GM23338 (cell line): Measurements from ENCODE around the gene NIT2. TPM values are rescaled to one million over a fixed set of nuclear protein-coding genes. Genes with fewer than 3 reads are reported as not detected.

Experiments
- ATAC-seq: fragments of 200-7000 bp; cut with Tn5 transposase; 3 replicates; pipeline ENCODE4 v1.9.1; 2020
- DNase-seq: peaks from one replicate; pipeline ENCODE4 v3.0.0-alpha.2; 2015; ENCODE audit warnings: low spot score
- H2AFZ ChIP-seq: fragments of 200-600 bp; sonication (generic); 2 replicates; pipeline ENCODE4 v1.8.0; 2016; ENCODE audit warnings: antibody characterized with exemption, mild to moderate bottlenecking, moderate library complexity
- H3F3A ChIP-seq: fragments of 200-600 bp; sonication (generic); replicated peaks from 2 replicates; pipeline ENCODE4 v1.8.0; 2017; ENCODE audit warnings: antibody characterized with exemption, mixed run types, low read depth
- H3K27ac ChIP-seq: fragments of 200-600 bp; sonication (generic); 2 replicates; pipeline ENCODE4 v1.6.1; 2016; ENCODE audit warnings: low read depth
- H3K27me3 ChIP-seq: fragments of 200-600 bp; sonication (generic); 2 replicates; pipeline ENCODE4 v1.8.0; 2016; ENCODE audit warnings: mild to moderate bottlenecking, mixed run types, moderate library complexity; ENCODE audit not compliant: insufficient read depth
- H3K36me3 ChIP-seq: fragments of 200-600 bp; sonication (generic); 2 replicates; pipeline ENCODE4 v1.8.0; 2016; ENCODE audit warnings: mild to moderate bottlenecking; ENCODE audit not compliant: insufficient read depth
- H3K4me1 ChIP-seq: fragments of 200-600 bp; sonication (generic); 2 replicates; pipeline ENCODE4 v1.8.0; 2016; ENCODE audit warnings: mild to moderate bottlenecking, moderate library complexity; ENCODE audit not compliant: insufficient read depth
- H3K4me2 ChIP-seq: fragments of 200-600 bp; sonication (generic); 2 replicates; pipeline ENCODE4 v1.7.1; 2017; ENCODE audit warnings: mixed run types
- H3K4me3 ChIP-seq: fragments of 200-600 bp; sonication (generic); 2 replicates; pipeline ENCODE4 v1.6.1; 2016; ENCODE audit warnings: mixed run types
- H3K79me2 ChIP-seq: fragments of 200-600 bp; sonication (generic); replicated peaks from 2 replicates; pipeline ENCODE4 v1.8.0; 2017; ENCODE audit warnings: mild to moderate bottlenecking; ENCODE audit not compliant: insufficient read depth
- H3K9me2 ChIP-seq: fragments of 200-600 bp; sonication (generic); 2 replicates; pipeline ENCODE4 v1.8.0; 2017; ENCODE audit not compliant: insufficient read depth
- H4K20me1 ChIP-seq: fragments of 200-600 bp; sonication (generic); replicated peaks from 2 replicates; pipeline ENCODE4 v1.8.0; 2017; ENCODE audit warnings: mild to moderate bottlenecking; ENCODE audit not compliant: insufficient read depth
- H3K27ac Mint-ChIP-seq: 2 replicates; pipeline ENCODE4 v1.8.0; 2020; ENCODE audit warnings: inconsistent platforms, mild to moderate bottlenecking, moderate library complexity, mixed read lengths
- H3K27me3 Mint-ChIP-seq: 3 replicates; pipeline ENCODE4 v1.8.0; 2022; ENCODE audit warnings: low read depth, mild to moderate bottlenecking, moderate library complexity, mixed read lengths, inconsistent platforms; ENCODE audit not compliant: insufficient read depth, poor library complexity
- H3K36me3 Mint-ChIP-seq: 3 replicates; pipeline ENCODE4 v1.8.0; 2021; ENCODE audit warnings: low read depth, mild to moderate bottlenecking, inconsistent platforms, moderate library complexity, mixed read lengths
- H3K4me1 Mint-ChIP-seq: 3 replicates; pipeline ENCODE4 v1.8.0; 2020; ENCODE audit warnings: mild to moderate bottlenecking, inconsistent platforms, mixed read lengths
- H3K4me3 Mint-ChIP-seq: 3 replicates; pipeline ENCODE4 v1.8.0; 2021; ENCODE audit warnings: moderate library complexity, mild to moderate bottlenecking, inconsistent platforms, mixed read lengths
- H3K9me3 Mint-ChIP-seq: 3 replicates; pipeline ENCODE4 v1.8.0; 2020; ENCODE audit warnings: moderate library complexity, mild to moderate bottlenecking, inconsistent platforms, mixed read lengths
- CREB1 ChIP-seq: fragments of 250-450 bp; sonication (Bioruptor Pico); IDR thresholded peaks from 2 replicates; pipeline ENCODE4 v1.5.0; 2020; ENCODE audit warnings: low read depth, mild to moderate bottlenecking, moderate library complexity
- EZH2 ChIP-seq: fragments of 200-600 bp; sonication (generic); IDR thresholded peaks from one replicate; pipeline ENCODE4 v1.8.0; 2017; ENCODE audit warnings: antibody characterized with exemption, mild to moderate bottlenecking, low read depth; ENCODE audit not compliant: unreplicated experiment
- STAT1 ChIP-seq: IDR thresholded peaks from one replicate; pipeline ENCODE4 v1.6.1; 2016; ENCODE audit warnings: antibody characterized with exemption; ENCODE audit not compliant: unreplicated experiment
- ZNF462 ChIP-seq: fragments of 250-450 bp; sonication (Bioruptor Pico); IDR thresholded peaks from 2 replicates; pipeline ENCODE4 v1.5.0; 2020; ENCODE audit warnings: mild to moderate bottlenecking, moderate library complexity
- polyA plus RNA-seq: library from polyadenylated mRNA; unstranded; fragments of >200 nt; fragmentation: Nextera tagmentation; extraction: Ambion mirVana; gene quantifications from 2 replicates; pipeline ENCODE4 v1.2.1, GENCODE V29; 2016
- total RNA-seq: library from RNA; depleted of rRNA; stranded (reverse); fragments of >200 nt; shearing (Covaris generic); gene quantifications from 2 replicates; pipeline ENCODE4 v1.2.3, GENCODE V29; 2014

Gene NIT2
- total and polyA plus RNA-seq, 2 experiments from 2014 or later, result 19.2 to 53.7 TPM

- H3F3A ChIP-seq, result no peaks in the 10 kb centered on the region
- H3K4me3 Mint-ChIP-seq, result peak overlapping the region; percentile 91
- peak overlapping the region; percentile 96; the same call in 1 of the 2 replicates for H3K27ac ChIP-seq
- H3K9me2 ChIP-seq, result no peaks in the 10 kb centered on the region
- peaks cover 5% of the 10 kb centered on the region for H3K36me3 Mint-ChIP-seq
- H3K79me2 ChIP-seq, result peaks cover 88% of the 10 kb centered on the region
- peaks cover 5% of the 10 kb centered on the region for H3K27me3 Mint-ChIP-seq
- H3K4me1 ChIP-seq, result peaks cover 16% of the 10 kb centered on the region; the same call in 1 of the 2 replicates
- H3K27me3 ChIP-seq, result no peaks in the 10 kb centered on the region
- ATAC-seq, result peak; percentile 16
- no peaks in the 10 kb centered on the region for H3K36me3 ChIP-seq
- peak overlapping the region; percentile 65 for H3K4me3 ChIP-seq
- TF ChIP-seq ZNF462 (CRISPR knock-in tag) (no peak), CREB1 (CRISPR knock-in tag) (no peak), EZH2 (no peak)
- peak overlapping the region; percentile 89 for H3K4me2 ChIP-seq
- peak overlapping the region; percentile 90; the same call in 1 of the 2 replicates for H2AFZ ChIP-seq
- peak; percentile 28 for DNase-seq
- no peaks in the 10 kb centered on the region for H3K9me3 Mint-ChIP-seq
- peaks cover 26% of the 10 kb centered on the region for H4K20me1 ChIP-seq
- peaks cover 18% of the 10 kb centered on the region for H3K4me1 Mint-ChIP-seq
- 0 out of 2 replicates have a peak overlapping the region, but pooled peaks have one; percentile 70 for H3K27ac Mint-ChIP-seq
Measured at GRCh38 chr3:100400419-100400779, 65.8 kb downstream of the NIT2 start.

- H3K27me3 ChIP-seq, result no peaks in the 10 kb centered on the region
- Mint-ChIP-seq H3K9me3 (no peaks in the 10 kb centered on the region), H3K4me3 (peak within 1 kb of the TSS; percentile 91), H3K27me3 (peaks cover 5% of the 10 kb centered on the region), H3K27ac (peak within 1 kb of the TSS; percentile 99), H3K36me3 (peaks cover 12% of the 10 kb centered on the region), H3K4me1 (peaks cover 22% of the 10 kb centered on the region)
- H3K4me2 ChIP-seq, result peak within 1 kb of the TSS; percentile 89
- peak within 1 kb of the TSS; percentile 96 for H3K27ac ChIP-seq
- DNase-seq (peak; percentile 99), ATAC-seq (peak; percentile 94)
- no peaks in the 10 kb centered on the region for H3K36me3 ChIP-seq
- peaks cover 21% of the 10 kb centered on the region for H4K20me1 ChIP-seq
- peaks cover 16% of the 10 kb centered on the region; the same call in 1 of the 2 replicates for H3K4me1 ChIP-seq
- no peaks in the 10 kb centered on the region for H3F3A ChIP-seq
- H3K4me3 ChIP-seq, result peak within 1 kb of the TSS; percentile 65
- H2AFZ ChIP-seq, result peak within 1 kb of the TSS; percentile 90
- peaks cover 87% of the 10 kb centered on the region for H3K79me2 ChIP-seq
- H3K9me2 ChIP-seq, result no peaks in the 10 kb centered on the region
- TF ChIP-seq ZNF462 (CRISPR knock-in tag) (no peak), STAT1 (no peak)
Measured at GRCh38 chr3:100400780-100401673, 66.5 kb downstream of the NIT2 start, which contains the start of the genes LNP1 and TOMM70. Gene LNP1 (plus strand): TSS chr3:100401539. CDS start chr3:100429730, 28,191 bp downstream. Gene TOMM70 (minus strand): TSS chr3:100401089. CDS start chr3:100400949, 140 bp downstream.
